ENCODE results near the gene CCDC51. TPM values are rescaled to one million over a fixed set of nuclear protein-coding genes. Genes with fewer than 3 reads are reported as not detected.

The CCDC51 gene
- total RNA-seq, 4 donors from 2014 or later = 6.4 to 18.7 (median 13.6) TPM

DNA sequence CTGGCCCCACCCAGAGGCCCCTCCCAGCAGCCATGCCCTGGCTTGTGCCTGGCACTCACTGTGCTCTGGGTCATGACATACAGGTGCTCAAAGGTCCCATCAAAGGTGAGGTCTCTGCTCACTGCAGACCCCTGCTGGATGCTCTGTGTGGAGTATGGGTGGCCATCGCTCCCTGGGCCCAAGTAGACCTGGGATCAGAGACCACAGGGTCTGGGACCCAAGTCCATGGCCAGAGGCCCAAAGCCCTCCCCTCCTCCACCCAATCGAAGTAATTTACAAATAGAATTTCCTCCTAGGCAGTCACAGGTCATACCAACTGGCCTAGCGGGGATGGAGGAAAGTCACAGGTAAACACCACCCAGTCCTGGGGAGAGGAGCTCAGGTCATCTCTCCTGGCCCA lies 17.6 kb downstream of the CCDC51 start:
- WGBS = 80% methylated on average over 2 of the region's 3 CpGs
- H3K9me3 ChIP-seq = no peaks in the 10 kb centered on the region
- no peak overlapping the region for H3K4me3 ChIP-seq
- DNase-seq (ENCODE audit: low spot score in 2 of 2) = no peak
- H3K27ac ChIP-seq = no peak overlapping the region
- H3K4me1 ChIP-seq = peaks cover 56% of the 10 kb centered on the region
- H3K36me3 ChIP-seq = peaks cover 63% of the 10 kb centered on the region
- no peak for TF ChIP-seq POLR2A (IDR thresholded peaks at IDR 0.05)
- TF ChIP-seq, protein P1, sequence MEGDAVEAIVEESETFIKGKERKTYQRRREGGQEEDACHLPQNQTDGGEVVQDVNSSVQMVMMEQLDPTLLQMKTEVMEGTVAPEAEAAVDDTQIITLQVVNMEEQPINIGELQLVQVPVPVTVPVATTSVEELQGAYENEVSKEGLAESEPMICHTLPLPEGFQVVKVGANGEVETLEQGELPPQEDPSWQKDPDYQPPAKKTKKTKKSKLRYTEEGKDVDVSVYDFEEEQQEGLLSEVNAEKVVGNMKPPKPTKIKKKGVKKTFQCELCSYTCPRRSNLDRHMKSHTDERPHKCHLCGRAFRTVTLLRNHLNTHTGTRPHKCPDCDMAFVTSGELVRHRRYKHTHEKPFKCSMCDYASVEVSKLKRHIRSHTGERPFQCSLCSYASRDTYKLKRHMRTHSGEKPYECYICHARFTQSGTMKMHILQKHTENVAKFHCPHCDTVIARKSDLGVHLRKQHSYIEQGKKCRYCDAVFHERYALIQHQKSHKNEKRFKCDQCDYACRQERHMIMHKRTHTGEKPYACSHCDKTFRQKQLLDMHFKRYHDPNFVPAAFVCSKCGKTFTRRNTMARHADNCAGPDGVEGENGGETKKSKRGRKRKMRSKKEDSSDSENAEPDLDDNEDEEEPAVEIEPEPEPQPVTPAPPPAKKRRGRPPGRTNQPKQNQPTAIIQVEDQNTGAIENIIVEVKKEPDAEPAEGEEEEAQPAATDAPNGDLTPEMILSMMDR (IDR thresholded peaks at IDR 0.05) = no peak
- TF ChIP-seq EP300 (IDR thresholded peaks at IDR 0.05) = no peak
- TF ChIP-seq POLR2AphosphoS5 (IDR thresholded peaks at IDR 0.05) = no peak
- H3K27me3 ChIP-seq = no peaks in the 10 kb centered on the region

GRCh38 chr3:48420561-48420960 lies 19.4 kb downstream of the CCDC51 start:
- TF ChIP-seq POLR2A (IDR thresholded peaks at IDR 0.05) = no peak
- TF ChIP-seq, protein P1 (IDR thresholded peaks at IDR 0.05) = no peak
- no peak for TF ChIP-seq EP300 (IDR thresholded peaks at IDR 0.05)
- TF ChIP-seq POLR2AphosphoS5 (IDR thresholded peaks at IDR 0.05) = no peak
- no peaks in the 10 kb centered on the region for H3K27me3 ChIP-seq
- no peaks in the 10 kb centered on the region for H3K9me3 ChIP-seq
- 85% methylated on average over 13 of the region's 14 CpGs for WGBS
- no peak for DNase-seq (ENCODE audit: low spot score in 2 of 2)
- peaks cover 38% of the 10 kb centered on the region for H3K4me1 ChIP-seq
- H3K4me3 ChIP-seq = no peak overlapping the region
- peaks cover 80% of the 10 kb centered on the region for H3K36me3 ChIP-seq
- H3K27ac ChIP-seq = no peak overlapping the region

GRCh38 chr3:48419597-48419996 lies 20.3 kb downstream of the CCDC51 start:
- H3K36me3 ChIP-seq = peaks cover 90% of the 10 kb centered on the region
- no peak overlapping the region for H3K4me3 ChIP-seq
- DNase-seq (ENCODE audit: low spot score in 2 of 2) = no peak
- H3K27ac ChIP-seq = no peak overlapping the region
- H3K4me1 ChIP-seq = peaks cover 29% of the 10 kb centered on the region
- WGBS = 89% methylated on average over 16 of the region's 17 CpGs
- TF ChIP-seq EP300 (IDR thresholded peaks at IDR 0.05) (no peak), POLR2A (IDR thresholded peaks at IDR 0.05) (no peak), POLR2AphosphoS5 (IDR thresholded peaks at IDR 0.05) (no peak)
- TF ChIP-seq, protein P1 (IDR thresholded peaks at IDR 0.05) = no peak
- no peaks in the 10 kb centered on the region for H3K27me3 ChIP-seq
- no peaks in the 10 kb centered on the region for H3K9me3 ChIP-seq

- peaks cover 94% of the 10 kb centered on the region for H3K36me3 ChIP-seq
- no CpG with 5 or more reads among the region's 9 CpGs for WGBS
- no peak for DNase-seq (ENCODE audit: low spot score in 2 of 2)
Measured at GRCh38 chr3:48419149-48419548, 20.8 kb downstream of the CCDC51 start.

DNA sequence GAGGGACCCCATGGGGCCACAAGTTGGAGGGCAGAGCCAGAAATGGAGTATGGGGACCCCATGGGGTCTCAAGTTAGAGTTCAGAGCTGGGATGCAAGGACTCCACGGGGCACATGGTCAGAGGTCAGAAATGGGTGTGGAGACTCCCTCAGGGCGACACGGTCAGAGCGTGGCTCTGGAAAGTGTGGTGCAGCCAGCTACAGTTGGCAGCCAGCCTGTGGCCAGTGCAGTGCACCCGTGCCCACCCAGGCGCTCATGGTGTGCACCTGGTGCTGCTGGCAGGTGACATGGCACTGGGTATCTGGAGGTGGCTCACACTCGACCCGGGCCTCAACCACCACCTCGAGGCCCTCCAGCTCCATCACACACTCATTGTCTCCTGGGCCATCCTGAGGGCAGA lies 21.3 kb downstream of the CCDC51 start:
- WGBS = 95% methylated on average over 4 of the region's 9 CpGs
- peaks cover 28% of the 10 kb centered on the region for H3K4me1 ChIP-seq

More at GRCh38 chr3:48419149-48419548, 20.8 kb downstream of the CCDC51 start:
- no peaks in the 10 kb centered on the region for H3K9me3 ChIP-seq
- no peaks in the 10 kb centered on the region for H3K27me3 ChIP-seq
- H3K4me1 ChIP-seq = peaks cover 29% of the 10 kb centered on the region
- TF ChIP-seq POLR2A (IDR thresholded peaks at IDR 0.05) = no peak
- TF ChIP-seq POLR2AphosphoS5 (IDR thresholded peaks at IDR 0.05) = no peak
- no peak for TF ChIP-seq EP300 (IDR thresholded peaks at IDR 0.05)
- TF ChIP-seq, protein P1 (IDR thresholded peaks at IDR 0.05) = no peak
- H3K4me3 ChIP-seq = no peak overlapping the region
- H3K27ac ChIP-seq = no peak overlapping the region

More for the DNA sequence above, 21.3 kb downstream of the CCDC51 start:
- TF ChIP-seq, protein P1 (IDR thresholded peaks at IDR 0.05) = no peak
- no peak for TF ChIP-seq POLR2AphosphoS5 (IDR thresholded peaks at IDR 0.05)
- TF ChIP-seq EP300 (IDR thresholded peaks at IDR 0.05) = no peak
- TF ChIP-seq POLR2A (IDR thresholded peaks at IDR 0.05) = no peak
- Histone ChIP-seq H3K27ac (no peak overlapping the region), H3K4me3 (no peak overlapping the region), H3K27me3 (no peaks in the 10 kb centered on the region), H3K9me3 (no peaks in the 10 kb centered on the region), H3K36me3 (peaks cover 91% of the 10 kb centered on the region)
- no peak for DNase-seq (ENCODE audit: low spot score in 2 of 2)

Measured in suprapubic skin (tissue), 4 donors.